Gastroesophageal sphincter (tissue), 3 donors: ENCODE results near the gene ADIRF.

ENCODE experiments used
- POLR2AphosphoS5 ChIP-seq: sonication (generic); formaldehyde crosslinking; IDR thresholded peaks from one replicate; pipeline ENCODE4 v1.6.1; 2017; ENCODE audit warnings: antibody characterized with exemption
- TF ChIP-seq, protein P1 (sequence below), 4 experiments: fragments of 200-600 bp in 2 of 4; fragments of 450-650 bp in 2 of 4; sonication (generic) in 1 of 4; IDR thresholded peaks; one replicate each; pipeline ENCODE4 v1.5.1; 2017 to 2019; ENCODE audit warnings: antibody characterized with exemption in 4 of 4, mild to moderate bottlenecking in 2 of 4, moderate library complexity in 2 of 4

DNA sequence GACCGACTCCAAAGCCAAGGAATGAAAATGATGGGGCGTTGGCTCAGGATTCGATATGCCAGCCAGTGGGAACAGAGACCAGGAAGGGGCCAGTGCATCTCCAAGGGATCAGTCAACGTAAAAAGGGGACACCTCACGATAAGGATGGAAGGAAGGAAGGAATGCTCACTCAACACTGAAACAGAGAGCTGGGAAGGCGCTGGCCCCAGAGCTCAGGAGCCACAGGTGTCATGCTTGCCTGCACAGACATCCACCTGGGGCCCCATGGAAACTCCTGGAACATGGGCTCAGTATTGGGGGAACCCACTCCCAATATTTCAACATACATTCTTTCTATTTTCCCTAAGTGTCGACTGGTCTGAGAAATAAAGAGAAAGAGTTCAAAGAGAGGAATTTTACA is 16.2 kb upstream of the ADIRF start:
- TF ChIP-seq, protein P1, sequence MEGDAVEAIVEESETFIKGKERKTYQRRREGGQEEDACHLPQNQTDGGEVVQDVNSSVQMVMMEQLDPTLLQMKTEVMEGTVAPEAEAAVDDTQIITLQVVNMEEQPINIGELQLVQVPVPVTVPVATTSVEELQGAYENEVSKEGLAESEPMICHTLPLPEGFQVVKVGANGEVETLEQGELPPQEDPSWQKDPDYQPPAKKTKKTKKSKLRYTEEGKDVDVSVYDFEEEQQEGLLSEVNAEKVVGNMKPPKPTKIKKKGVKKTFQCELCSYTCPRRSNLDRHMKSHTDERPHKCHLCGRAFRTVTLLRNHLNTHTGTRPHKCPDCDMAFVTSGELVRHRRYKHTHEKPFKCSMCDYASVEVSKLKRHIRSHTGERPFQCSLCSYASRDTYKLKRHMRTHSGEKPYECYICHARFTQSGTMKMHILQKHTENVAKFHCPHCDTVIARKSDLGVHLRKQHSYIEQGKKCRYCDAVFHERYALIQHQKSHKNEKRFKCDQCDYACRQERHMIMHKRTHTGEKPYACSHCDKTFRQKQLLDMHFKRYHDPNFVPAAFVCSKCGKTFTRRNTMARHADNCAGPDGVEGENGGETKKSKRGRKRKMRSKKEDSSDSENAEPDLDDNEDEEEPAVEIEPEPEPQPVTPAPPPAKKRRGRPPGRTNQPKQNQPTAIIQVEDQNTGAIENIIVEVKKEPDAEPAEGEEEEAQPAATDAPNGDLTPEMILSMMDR (IDR thresholded peaks at IDR 0.05), result no peak
- TF ChIP-seq POLR2AphosphoS5, result no peak
